IMR-90 (cell line): Measurements from ENCODE around the gene CLEC2D.

ENCODE experiments used
- POLR2A ChIP-seq: IDR thresholded peaks from 2 replicates; pipeline ENCODE4 v1.6.1; 2012; ENCODE audit warnings: mild to moderate bottlenecking, low read depth, low read length
- RAD21 ChIP-seq: IDR thresholded peaks from 2 replicates; pipeline ENCODE4 v1.6.1; 2012; ENCODE audit warnings: low read length, improper control_type of control experiment
- RFX5 ChIP-seq: IDR thresholded peaks from 2 replicates; pipeline ENCODE4 v1.8.0; 2012; ENCODE audit warnings: low read depth, mild to moderate bottlenecking, low read length, moderate library complexity
- TF ChIP-seq, protein P1 (sequence below): conservative IDR thresholded peaks from 2 replicates; pipeline ENCODE4 v1.5.1; 2012; ENCODE audit warnings: mild to moderate bottlenecking, low read depth, low read length, improper control_type of control experiment
- TF ChIP-seq, protein P2 (sequence below): fragments of 150-350 bp; IDR thresholded peaks from 2 replicates; pipeline ENCODE4 v1.6.1; 2017; ENCODE audit warnings: mild to moderate bottlenecking, antibody characterized with exemption, low read length, low read depth

DNA sequence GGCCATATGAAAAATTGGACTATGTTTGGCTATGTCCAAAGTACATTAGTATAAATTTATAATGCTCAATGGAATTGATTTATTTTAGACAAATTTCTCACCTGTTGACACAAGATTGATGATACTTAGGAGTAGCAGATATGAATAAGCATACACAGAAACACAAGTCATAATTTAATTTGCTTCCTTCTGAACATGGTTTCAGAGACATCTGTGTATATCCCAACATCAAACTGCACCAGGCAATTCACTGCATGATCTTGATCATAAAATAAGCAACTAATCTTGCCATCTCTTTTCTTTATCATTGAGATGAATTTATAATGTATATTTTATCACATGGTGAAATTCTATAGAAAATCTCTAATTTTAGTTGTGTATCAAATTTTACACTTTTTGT lies 59.6 kb downstream of the CLEC2D start:
- TF ChIP-seq POLR2A = no peak
- TF ChIP-seq, protein P1, sequence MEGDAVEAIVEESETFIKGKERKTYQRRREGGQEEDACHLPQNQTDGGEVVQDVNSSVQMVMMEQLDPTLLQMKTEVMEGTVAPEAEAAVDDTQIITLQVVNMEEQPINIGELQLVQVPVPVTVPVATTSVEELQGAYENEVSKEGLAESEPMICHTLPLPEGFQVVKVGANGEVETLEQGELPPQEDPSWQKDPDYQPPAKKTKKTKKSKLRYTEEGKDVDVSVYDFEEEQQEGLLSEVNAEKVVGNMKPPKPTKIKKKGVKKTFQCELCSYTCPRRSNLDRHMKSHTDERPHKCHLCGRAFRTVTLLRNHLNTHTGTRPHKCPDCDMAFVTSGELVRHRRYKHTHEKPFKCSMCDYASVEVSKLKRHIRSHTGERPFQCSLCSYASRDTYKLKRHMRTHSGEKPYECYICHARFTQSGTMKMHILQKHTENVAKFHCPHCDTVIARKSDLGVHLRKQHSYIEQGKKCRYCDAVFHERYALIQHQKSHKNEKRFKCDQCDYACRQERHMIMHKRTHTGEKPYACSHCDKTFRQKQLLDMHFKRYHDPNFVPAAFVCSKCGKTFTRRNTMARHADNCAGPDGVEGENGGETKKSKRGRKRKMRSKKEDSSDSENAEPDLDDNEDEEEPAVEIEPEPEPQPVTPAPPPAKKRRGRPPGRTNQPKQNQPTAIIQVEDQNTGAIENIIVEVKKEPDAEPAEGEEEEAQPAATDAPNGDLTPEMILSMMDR = no peak
- TF ChIP-seq RAD21 = no peak
- TF ChIP-seq, protein P2, sequence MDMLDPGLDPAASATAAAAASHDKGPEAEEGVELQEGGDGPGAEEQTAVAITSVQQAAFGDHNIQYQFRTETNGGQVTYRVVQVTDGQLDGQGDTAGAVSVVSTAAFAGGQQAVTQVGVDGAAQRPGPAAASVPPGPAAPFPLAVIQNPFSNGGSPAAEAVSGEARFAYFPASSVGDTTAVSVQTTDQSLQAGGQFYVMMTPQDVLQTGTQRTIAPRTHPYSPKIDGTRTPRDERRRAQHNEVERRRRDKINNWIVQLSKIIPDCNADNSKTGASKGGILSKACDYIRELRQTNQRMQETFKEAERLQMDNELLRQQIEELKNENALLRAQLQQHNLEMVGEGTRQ = no peak
- TF ChIP-seq RFX5 = no peak
